H1 (cell line): ENCODE measurements around the gene ZNF771. TPM values are rescaled to one million over a fixed set of nuclear protein-coding genes. Genes with fewer than 3 reads are reported as not detected.

ENCODE experiments used
- CTCF ChIA-PET: fragments of 300-600 bp; sonication (Branson Sonifier 250); formaldehyde crosslinking; loops from one replicate; lab custom pipeline; 2021; ENCODE audit not compliant: partially characterized antibody; lab: Charles Lee
- POLR2A ChIA-PET: fragments of 300-600 bp; sonication (Branson Sonifier 250); formaldehyde crosslinking; loops from one replicate; lab custom pipeline; 2021; ENCODE audit warnings: inconsistent platforms; ENCODE audit not compliant: partially characterized antibody; lab: Charles Lee
- DNase-seq, 2 experiments: peaks; one replicate each; pipeline versions ENCODE4 v3.0.0 to v3.0.0-alpha.2; 2010 to 2022; ENCODE audit warnings: low spot score in 2 of 2, low read depth in 1 of 2, mixed read lengths in 1 of 2
- FAIRE-seq: peaks from 2 replicates; lab custom pipeline; 2011; peaks lifted over from hg19 to GRCh38; lab: Jason Lieb, UNC
- H2AFZ ChIP-seq: 2 replicates; pipeline ENCODE4 v1.8.1; 2012; ENCODE audit warnings: low read length, inconsistent platforms
- H2AK5ac ChIP-seq: 2 replicates; pipeline ENCODE4 v1.6.1; 2013; ENCODE audit warnings: low read depth, low read length
- H2BK120ac ChIP-seq: replicated peaks from 2 replicates; pipeline ENCODE3; 2013; ENCODE audit warnings: low read depth, low read length, inconsistent platforms
- H2BK12ac ChIP-seq: 2 replicates; pipeline ENCODE4 v1.6.1; 2013; ENCODE audit warnings: low read depth, low read length
- H2BK15ac ChIP-seq: 2 replicates; pipeline ENCODE4 v1.6.1; 2013; ENCODE audit warnings: low read length
- H2BK20ac ChIP-seq: 2 replicates; pipeline ENCODE4 v1.6.1; 2013; ENCODE audit warnings: low read length
- H2BK5ac ChIP-seq: 2 replicates; pipeline ENCODE4 v1.6.1; 2013; ENCODE audit warnings: low read depth, low read length
- H3K14ac ChIP-seq: 2 replicates; pipeline ENCODE4 v1.6.1; 2013; ENCODE audit warnings: inconsistent platforms; ENCODE audit not compliant: insufficient read length
- H3K18ac ChIP-seq: 2 replicates; pipeline ENCODE4 v1.6.1; 2013; ENCODE audit warnings: low read length; ENCODE audit errors: extremely low read depth
- H3K23ac ChIP-seq: 2 replicates; pipeline ENCODE4 v1.6.1; 2013; ENCODE audit warnings: inconsistent platforms; ENCODE audit not compliant: insufficient read length
- H3K23me2 ChIP-seq: 2 replicates; pipeline ENCODE4 v1.6.1; 2013; ENCODE audit warnings: low read depth, low read length
- H3K27ac ChIP-seq: 2 replicates; pipeline ENCODE4 v1.6.1; 2011; ENCODE audit warnings: low read depth, low read length, inconsistent platforms
- H3K27me3 ChIP-seq, 4 experiments: replicated peaks in 1 of 4; 1 replicate in 1 of 4; 2 replicates in 3 of 4; pipeline versions ENCODE4 v1.6.1 to v1.8.1; 2011 to 2013; ENCODE audit warnings: low read length in 3 of 4, mild to moderate bottlenecking in 3 of 4, inconsistent platforms in 2 of 4, mixed read lengths in 2 of 4, moderate library complexity in 1 of 4; ENCODE audit not compliant: control insufficient read depth in 3 of 4, insufficient read depth in 3 of 4; ENCODE audit errors: extremely low read depth in 1 of 4
- H3K36me3 ChIP-seq, 4 experiments: 2 replicates each; pipeline versions ENCODE4 v1.6.1 to v1.8.1; 2011 to 2013; ENCODE audit warnings: mild to moderate bottlenecking in 4 of 4, low read length in 3 of 4, moderate library complexity in 2 of 4, control low read depth in 1 of 4, inconsistent platforms in 1 of 4; ENCODE audit not compliant: insufficient read depth in 4 of 4, control insufficient read depth in 2 of 4
- H3K4ac ChIP-seq: replicated peaks from 2 replicates; pipeline ENCODE3; 2013; ENCODE audit warnings: low read length, low read depth, mixed read lengths, inconsistent platforms; ENCODE audit not compliant: insufficient read length
- H3K4me1 ChIP-seq, 4 experiments: replicated peaks in 1 of 4; 1 replicate in 1 of 4; 2 replicates in 3 of 4; pipeline versions ENCODE4 v1.6.1 to v1.8.1; 2011 to 2013; ENCODE audit warnings: low read length in 3 of 4, inconsistent platforms in 2 of 4, mixed read lengths in 1 of 4; ENCODE audit not compliant: insufficient read depth in 4 of 4, control insufficient read depth in 3 of 4
- H3K4me2 ChIP-seq, 2 experiments: 2 replicates each; pipeline versions ENCODE4 v1.6.1 to v1.8.1; 2011 to 2013; ENCODE audit warnings: low read depth in 2 of 2, low read length in 2 of 2, control low read depth in 1 of 2, inconsistent platforms in 1 of 2, mild to moderate bottlenecking in 1 of 2; ENCODE audit not compliant: insufficient read depth in 1 of 2
- H3K4me3 ChIP-seq, 4 experiments: fragments of 200-600, 300-600 bp in 1 of 4; sonication (generic), shearing (Covaris generic), sonication (Bioruptor Twin) in 1 of 4; 2 replicates each; pipeline versions ENCODE4 v1.5.1 to v1.8.1; 2011 to 2016; ENCODE audit warnings: low read length in 4 of 4, low read depth in 3 of 4, control low read depth in 2 of 4, inconsistent platforms in 2 of 4, mild to moderate bottlenecking in 2 of 4, mixed read lengths in 1 of 4, moderate library complexity in 1 of 4; ENCODE audit not compliant: insufficient read depth in 2 of 4; ENCODE audit errors: extremely low read depth in 1 of 4
- H3K56ac ChIP-seq: replicated peaks from 2 replicates; pipeline ENCODE3; 2013; ENCODE audit warnings: low read depth, mild to moderate bottlenecking, mixed read lengths, low read length, inconsistent platforms; ENCODE audit not compliant: insufficient read length
- H3K79me1 ChIP-seq: 2 replicates; pipeline ENCODE4 v1.6.1; 2013; ENCODE audit warnings: low read depth, low read length, control low read depth
- H3K79me2 ChIP-seq, 2 experiments: 2 replicates each; pipeline versions ENCODE4 v1.6.1 to v1.8.1; 2012 to 2013; ENCODE audit warnings: low read length in 2 of 2, mild to moderate bottlenecking in 2 of 2, inconsistent platforms in 1 of 2; ENCODE audit not compliant: insufficient read depth in 2 of 2, control insufficient read depth in 1 of 2
- H3K9ac ChIP-seq, 4 experiments: replicated peaks in 1 of 4; 1 replicate in 1 of 4; 2 replicates in 3 of 4; pipeline versions ENCODE4 v1.6.1 to v1.8.1; 2011 to 2013; ENCODE audit warnings: low read depth in 3 of 4, low read length in 3 of 4, control low read depth in 2 of 4, mild to moderate bottlenecking in 2 of 4, moderate library complexity in 2 of 4, inconsistent platforms in 1 of 4; ENCODE audit errors: extremely low read depth in 1 of 4
- H3K9me3 ChIP-seq, 2 experiments: 2 replicates each; pipeline versions ENCODE4 v1.6.1 to v1.8.1; 2012 to 2013; ENCODE audit warnings: mild to moderate bottlenecking in 2 of 2, moderate library complexity in 2 of 2, control low read depth in 1 of 2, inconsistent platforms in 1 of 2, low read depth in 1 of 2, low read length in 1 of 2, mixed read lengths in 1 of 2; ENCODE audit not compliant: insufficient read depth in 2 of 2
- H4K20me1 ChIP-seq, 2 experiments: replicated peaks in 1 of 2; 2 replicates each; pipeline versions ENCODE3 to v1.8.1; 2011 to 2013; ENCODE audit warnings: inconsistent platforms in 2 of 2, low read length in 2 of 2, mild to moderate bottlenecking in 1 of 2; ENCODE audit not compliant: insufficient read depth in 2 of 2, control insufficient read depth in 1 of 2
- H4K5ac ChIP-seq: 2 replicates; pipeline ENCODE4 v1.6.1; 2013; ENCODE audit warnings: low read length, low read depth, mixed read lengths, inconsistent platforms; ENCODE audit not compliant: insufficient read length
- H4K8ac ChIP-seq: 2 replicates; pipeline ENCODE4 v1.8.0; 2013; ENCODE audit warnings: mild to moderate bottlenecking, moderate library complexity, low read length, inconsistent platforms; ENCODE audit not compliant: insufficient read depth; ENCODE audit errors: extremely low read depth
- H4K91ac ChIP-seq: replicated peaks from 2 replicates; pipeline ENCODE3; 2013; ENCODE audit warnings: low read length, mixed read lengths, inconsistent platforms; ENCODE audit not compliant: insufficient read length
- E2F6 ChIP-seq: IDR thresholded peaks from 2 replicates; pipeline ENCODE4 v1.6.1; 2012; ENCODE audit warnings: inconsistent platforms
- RXRA ChIP-seq: IDR thresholded peaks from 2 replicates; pipeline ENCODE4 v1.6.1; 2011; ENCODE audit warnings: low read depth, mild to moderate bottlenecking, low read length, moderate library complexity; ENCODE audit not compliant: insufficient read depth
- WGBS, 2 experiments: shearing (Covaris generic) in 1 of 2; methylation state at CpG; one replicate each; pipeline versions ENCODE4 v1.1.6 to v1.1.7; 2013 to 2015; ENCODE audit warnings: low lambda C conversion rate in 2 of 2, mixed read lengths in 2 of 2, inconsistent platforms in 1 of 2, low coverage in 1 of 2, missing lambda C conversion rate in 1 of 2; ENCODE audit not compliant: insufficient replicate concordance in 2 of 2, insufficient coverage in 1 of 2, insufficient read length in 1 of 2; ENCODE audit errors: extremely low coverage in 1 of 2, missing lambda C conversion rate in 1 of 2; 5-methylcytosine and 5-hydroxymethylcytosine counted together
- polyA plus RNA-seq, 7 experiments: library from polyadenylated mRNA; depleted of rRNA in 3 of 7; stranded (reverse) in 5 of 7; unstranded in 2 of 7; fragments of >200 nt in 5 of 7; fragments of 200-250 nt in 2 of 7; gene quantifications; 1 replicate in 5 of 7; 2 replicates in 1 of 7; 4 replicates in 1 of 7; pipeline versions ENCODE4 v1.2.1 to v1.2.3, GENCODE V29; 2011 to 2013; ENCODE audit warnings: missing spikeins in 2 of 7, mixed read lengths in 2 of 7
- total RNA-seq: library from RNA; stranded (reverse); fragmentation: NEBNext Ultra II Directional; extraction: Animal tissue kit (Norgen Biotek cat#: 25700); gene quantifications from 2 replicates; pipeline ENCODE4 v1.2.1, GENCODE V29; 2021

Gene ZNF771
- total and polyA plus RNA-seq, 2 of the 8 experiments (the other 6 are each of a cell fraction or from before 2014, with no cell fraction given): 10.6 to 15.7 TPM

DNA sequence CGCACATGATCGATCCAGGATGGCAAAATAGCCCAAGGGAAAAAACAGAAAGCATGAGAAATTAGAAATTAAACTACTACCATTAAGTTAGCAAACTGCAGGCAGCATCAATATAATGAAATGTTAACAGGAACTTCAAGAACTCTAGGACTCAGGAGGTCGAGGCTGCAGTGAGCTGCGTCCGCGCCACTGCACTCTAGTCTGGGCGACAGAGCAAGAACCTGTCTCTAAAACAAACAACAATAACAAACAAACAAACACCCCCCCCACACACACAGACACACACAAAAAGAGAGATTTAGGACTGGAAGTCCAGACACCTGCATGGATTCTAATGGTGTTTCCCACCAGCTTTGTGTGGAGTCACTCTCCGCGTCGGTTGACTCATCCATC, 38.8 kb downstream of the ZNF771 start:
- Histone ChIP-seq H4K91ac (peak overlapping the region; percentile 63), H3K4ac (no peak overlapping the region), H2BK15ac (0 out of 2 replicates have a peak overlapping the region, but pooled peaks have one; percentile 36), H3K4me1 (peaks cover 0 to 9% (median 6%) of the 10 kb centered on the region in 4 experiments; a peak in 5 of 7 replicates), H3K36me3 (peaks cover 0 to 13% (median 0%) of the 10 kb centered on the region in 4 experiments; a peak in 1 of 8 replicates), H3K79me1 (peaks cover 9% of the 10 kb centered on the region), H3K4me2 (peak overlapping the region; percentile 80 to 89), H2BK12ac (no peak overlapping the region), H2AK5ac (no peak overlapping the region), H3K14ac (no peak overlapping the region), H3K9me3 (no peaks in the 10 kb centered on the region), H4K5ac (peak overlapping the region; percentile 27), H2BK120ac (no peak overlapping the region), H3K27ac (no peak overlapping the region)
- CTCF ChIA-PET: interaction anchor here (1.2 to 3.3 kb wide), 2 partner anchors 135 to 169 kb away, joined by 3 to 18 read pairs; no protein-coding TSS in a partner anchor
- 88% methylated on average over 10 of the region's 10 CpGs; no CpG with 5 or more reads in 1 of the 2 experiments for WGBS, 2 experiments
- POLR2A ChIA-PET: interaction anchor here (1.3 to 1.8 kb wide), 5 partner anchors 89 to 164 kb away, joined by 3 to 10 read pairs (median 6); partner anchors contain the start of genes CD2BP2, ZNF688, ZNF689 and ZNF747
- TF ChIP-seq RXRA (no peak), E2F6 (0 out of 2 replicates have a peak, but pooled peaks have one; percentile 10)
- TF ChIP-seq, all 59 proteins: peak for 1
- no peak overlapping the region for H3K56ac ChIP-seq
- no peak for FAIRE-seq
- H2AFZ ChIP-seq: peak overlapping the region; percentile 97
- H3K27me3 ChIP-seq: peaks cover 0 to 4% (median 1%) of the 10 kb centered on the region in 4 experiments; a peak in 1 of 7 replicates
- H3K4me3 ChIP-seq: peak overlapping the region; percentile 71 to 86 (median 78); a peak in 5 of 8 replicates
- DNase-seq: no peak
- H3K18ac ChIP-seq: peak overlapping the region; percentile 63
- peaks cover 0 to 12% of the 10 kb centered on the region in 2 experiments; a peak in 1 of 4 replicates for H3K79me2 ChIP-seq
- H4K8ac ChIP-seq: 0 out of 2 replicates have a peak overlapping the region, but pooled peaks have one; percentile 74
- H4K20me1 ChIP-seq: peaks cover 0 to 3% of the 10 kb centered on the region in 2 experiments
- peaks cover 6% of the 10 kb centered on the region for H3K23me2 ChIP-seq
- no peak overlapping the region for H2BK5ac ChIP-seq
- H2BK20ac ChIP-seq: no peak overlapping the region
- H3K9ac ChIP-seq: peak overlapping the region in 2 of 4 experiments; percentile 10 to 77; a peak in 3 of 7 replicates
- no peak overlapping the region for H3K23ac ChIP-seq
